Measurements from ENCODE around the gene CETN3. TPM values are rescaled to one million over a fixed set of nuclear protein-coding genes. Genes with fewer than 3 reads are reported as not detected.

The CETN3 gene
- total RNA-seq, 1 experiment from 2014 or later: 27.0 TPM

Other genes starting within 250 kb of the CETN3 start
- 7.4 and 7.9 TPM in 2 replicates for gene MBLAC2, start 65.0 kb upstream of the CETN3 start, total RNA-seq (2014; rRNA removed)
- 9.2 and 14.2 TPM in 2 replicates for gene POLR3G, start 65.1 kb upstream of the CETN3 start, total RNA-seq (2014; rRNA removed)
- gene LYSMD3, start 119.8 kb upstream of the CETN3 start, total RNA-seq (2014; rRNA removed): 12.8 and 14.1 TPM in 2 replicates
- 0.17 TPM in 1 of 2 replicates, not detected in the other for gene ADGRV1, start 149.0 kb upstream of the CETN3 start, total RNA-seq (2014; rRNA removed)